DOHH2 (cell line): ENCODE results near the gene GALNT18.

ENCODE experiments used
- H3F3A ChIP-seq: fragments of 200-600 bp; sonication (generic), shearing (Covaris generic); 2 replicates; pipeline ENCODE4 v1.6.0; 2016; ENCODE audit warnings: antibody characterized with exemption, mild to moderate bottlenecking; ENCODE audit not compliant: control insufficient read depth, insufficient read depth
- H3K27ac ChIP-seq: fragments of 200-600 bp; sonication (generic); 2 replicates; pipeline ENCODE4 v1.5.1; 2014; ENCODE audit warnings: low read depth, mild to moderate bottlenecking, low read length, moderate library complexity
- H3K27me3 ChIP-seq: fragments of 200-600 bp; sonication (generic); 2 replicates; pipeline ENCODE4 v1.6.1; 2014; ENCODE audit warnings: mild to moderate bottlenecking, low read length, mixed read lengths; ENCODE audit not compliant: control insufficient read depth
- H3K36me3 ChIP-seq: fragments of 200-600 bp; sonication (generic); 2 replicates; pipeline ENCODE4 v1.6.1; 2014; ENCODE audit warnings: mild to moderate bottlenecking, low read length, moderate library complexity, mixed read lengths; ENCODE audit not compliant: control insufficient read depth
- H3K4me1 ChIP-seq: fragments of 200-600 bp; sonication (generic); 2 replicates; pipeline ENCODE4 v1.6.1; 2014; ENCODE audit warnings: mild to moderate bottlenecking, low read length, mixed read lengths; ENCODE audit not compliant: control insufficient read depth
- H3K4me2 ChIP-seq: fragments of 200-600 bp; sonication (generic); 2 replicates; pipeline ENCODE4 v1.6.0; 2014; ENCODE audit warnings: mild to moderate bottlenecking, low read length, moderate library complexity
- H3K4me3 ChIP-seq: fragments of 200-600 bp; sonication (generic); 2 replicates; pipeline ENCODE4 v1.5.1; 2014; ENCODE audit warnings: mild to moderate bottlenecking, low read length, mixed read lengths
- H3K79me2 ChIP-seq: fragments of 200-600 bp; sonication (generic); 2 replicates; pipeline ENCODE4 v1.6.1; 2014; ENCODE audit warnings: mild to moderate bottlenecking, low read length, mixed read lengths; ENCODE audit not compliant: control insufficient read depth
- H3K9me2 ChIP-seq: fragments of 200-600 bp; sonication (generic); replicated peaks from 2 replicates; pipeline ENCODE4 v1.6.1; 2014; ENCODE audit warnings: mild to moderate bottlenecking, low read length, mixed read lengths; ENCODE audit not compliant: control insufficient read depth
- H3K9me3 ChIP-seq: fragments of 200-600 bp; sonication (generic); 2 replicates; pipeline ENCODE4 v1.6.1; 2014; ENCODE audit warnings: antibody characterized with exemption, low read length, mixed read lengths; ENCODE audit not compliant: control insufficient read depth, insufficient read depth
- H4K20me1 ChIP-seq: fragments of 200-600 bp; sonication (generic); 2 replicates; pipeline ENCODE4 v1.6.0; 2014; ENCODE audit warnings: low read depth, mild to moderate bottlenecking, antibody characterized with exemption, low read length, moderate library complexity; ENCODE audit not compliant: control insufficient read depth, insufficient read depth
- EZH2phosphoT487 ChIP-seq: fragments of 200-600 bp; sonication (generic); IDR thresholded peaks from 2 replicates; pipeline ENCODE4 v1.6.1; 2017; ENCODE audit warnings: borderline replicate concordance, mild to moderate bottlenecking, antibody characterized with exemption, low read length, moderate library complexity, mixed read lengths
- TF ChIP-seq, protein P1 (sequence below): fragments of 200-600 bp; sonication (generic); IDR thresholded peaks from one replicate; pipeline ENCODE4 v1.5.1; 2014; ENCODE audit warnings: antibody characterized with exemption, mild to moderate bottlenecking, low read depth, low read length; ENCODE audit not compliant: poor library complexity, severe bottlenecking

GALNT18 gene

GRCh38 chr11:11345099-11345498 is 276.7 kb downstream of the GALNT18 start:
- Histone ChIP-seq H3F3A (no peaks in the 10 kb centered on the region), H3K9me3 (no peaks in the 10 kb centered on the region), H3K36me3 (no peaks in the 10 kb centered on the region), H3K4me1 (no peaks in the 10 kb centered on the region), H4K20me1 (no peaks in the 10 kb centered on the region), H3K27me3 (peaks cover 2% of the 10 kb centered on the region; the same call in 1 of the 2 replicates), H3K27ac (no peak overlapping the region), H3K79me2 (no peaks in the 10 kb centered on the region), H3K4me2 (no peak overlapping the region), H3K4me3 (no peak overlapping the region), H3K9me2 (no peaks in the 10 kb centered on the region)
- TF ChIP-seq EZH2phosphoT487, result no peak
- TF ChIP-seq, protein P1, sequence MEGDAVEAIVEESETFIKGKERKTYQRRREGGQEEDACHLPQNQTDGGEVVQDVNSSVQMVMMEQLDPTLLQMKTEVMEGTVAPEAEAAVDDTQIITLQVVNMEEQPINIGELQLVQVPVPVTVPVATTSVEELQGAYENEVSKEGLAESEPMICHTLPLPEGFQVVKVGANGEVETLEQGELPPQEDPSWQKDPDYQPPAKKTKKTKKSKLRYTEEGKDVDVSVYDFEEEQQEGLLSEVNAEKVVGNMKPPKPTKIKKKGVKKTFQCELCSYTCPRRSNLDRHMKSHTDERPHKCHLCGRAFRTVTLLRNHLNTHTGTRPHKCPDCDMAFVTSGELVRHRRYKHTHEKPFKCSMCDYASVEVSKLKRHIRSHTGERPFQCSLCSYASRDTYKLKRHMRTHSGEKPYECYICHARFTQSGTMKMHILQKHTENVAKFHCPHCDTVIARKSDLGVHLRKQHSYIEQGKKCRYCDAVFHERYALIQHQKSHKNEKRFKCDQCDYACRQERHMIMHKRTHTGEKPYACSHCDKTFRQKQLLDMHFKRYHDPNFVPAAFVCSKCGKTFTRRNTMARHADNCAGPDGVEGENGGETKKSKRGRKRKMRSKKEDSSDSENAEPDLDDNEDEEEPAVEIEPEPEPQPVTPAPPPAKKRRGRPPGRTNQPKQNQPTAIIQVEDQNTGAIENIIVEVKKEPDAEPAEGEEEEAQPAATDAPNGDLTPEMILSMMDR, result no peak

DNA sequence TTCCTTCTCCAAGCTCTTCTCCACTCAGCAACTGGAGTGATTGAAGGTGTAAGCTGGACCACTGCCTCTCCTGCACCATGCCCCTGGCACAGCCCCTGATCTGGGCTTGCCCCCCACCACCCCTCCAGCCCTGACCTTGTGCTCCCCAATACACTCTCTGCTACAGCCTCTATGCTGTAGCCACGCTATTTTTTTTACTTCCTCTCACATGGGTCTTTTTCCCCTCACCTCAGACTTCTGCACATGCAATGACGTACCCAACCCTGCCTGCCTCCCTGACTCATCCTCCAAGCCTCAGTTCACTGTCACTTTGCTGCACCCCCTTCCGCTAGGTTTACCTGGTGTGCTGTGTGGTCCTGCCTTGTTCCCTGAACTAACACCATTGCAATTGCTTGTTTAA is 277.8 kb downstream of the GALNT18 start:
- Histone ChIP-seq H3F3A (no peaks in the 10 kb centered on the region), H3K36me3 (no peaks in the 10 kb centered on the region), H3K27ac (no peak overlapping the region), H3K4me3 (no peak overlapping the region), H3K27me3 (peaks cover 5% of the 10 kb centered on the region; the same call in 1 of the 2 replicates), H3K9me3 (no peaks in the 10 kb centered on the region), H4K20me1 (no peaks in the 10 kb centered on the region), H3K9me2 (no peaks in the 10 kb centered on the region), H3K4me1 (no peaks in the 10 kb centered on the region), H3K79me2 (no peaks in the 10 kb centered on the region), H3K4me2 (no peak overlapping the region)
- no peak for TF ChIP-seq EZH2phosphoT487
- TF ChIP-seq, protein P1, result no peak

DNA sequence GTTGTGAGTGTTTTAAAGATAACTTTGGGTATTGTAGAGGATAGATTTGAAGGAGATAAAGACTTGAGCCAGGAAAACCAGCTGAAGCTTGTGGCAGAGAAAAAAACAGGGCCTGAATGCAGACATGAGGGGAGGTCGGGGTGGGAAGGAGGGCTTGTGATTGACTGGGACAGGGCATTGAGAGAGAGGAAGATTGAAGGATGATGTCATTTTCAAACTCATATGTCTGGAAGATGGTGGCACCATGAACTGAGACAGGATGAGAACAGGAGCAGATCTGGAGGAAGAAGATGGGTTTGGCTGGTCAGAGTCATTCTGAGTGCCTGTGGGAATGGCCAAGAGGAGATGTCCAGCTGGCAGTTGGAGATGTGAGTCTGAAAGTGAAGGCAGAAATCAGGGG is 283.5 kb downstream of the GALNT18 start:
- H3K36me3 ChIP-seq, result no peaks in the 10 kb centered on the region
- H3K4me3 ChIP-seq, result no peak overlapping the region
- H3K9me2 ChIP-seq, result no peaks in the 10 kb centered on the region
- no peak overlapping the region for H3K27ac ChIP-seq
- TF ChIP-seq, protein P1, result no peak
- TF ChIP-seq EZH2phosphoT487, result no peak
- peaks cover 15% of the 10 kb centered on the region for H3K27me3 ChIP-seq
- H4K20me1 ChIP-seq, result no peaks in the 10 kb centered on the region
- H3F3A ChIP-seq, result no peaks in the 10 kb centered on the region
- no peaks in the 10 kb centered on the region for H3K79me2 ChIP-seq
- H3K9me3 ChIP-seq, result no peaks in the 10 kb centered on the region
- no peaks in the 10 kb centered on the region for H3K4me1 ChIP-seq
- H3K4me2 ChIP-seq, result no peak overlapping the region

DNA sequence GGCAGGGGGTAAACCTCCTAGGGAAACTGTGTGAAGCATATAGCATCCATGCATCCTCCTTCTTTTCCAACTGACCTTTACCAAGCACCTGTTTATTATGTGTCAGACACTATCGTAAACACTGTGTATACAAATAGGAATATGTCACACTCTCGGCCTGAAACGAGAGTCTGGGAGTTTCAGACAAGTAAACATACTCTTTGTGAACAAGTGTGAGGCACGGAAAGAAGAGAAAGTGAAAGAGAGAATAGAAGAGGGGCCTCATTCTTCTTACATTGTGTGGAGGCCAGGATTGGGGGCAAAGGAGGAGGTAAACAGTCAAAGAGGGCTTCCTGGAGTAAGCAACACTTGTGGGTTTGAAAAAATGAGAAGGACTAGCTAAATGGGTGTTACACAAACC is 285.1 kb downstream of the GALNT18 start:
- Histone ChIP-seq H3K4me1 (no peaks in the 10 kb centered on the region), H3K27ac (no peak overlapping the region), H3K27me3 (peaks cover 15% of the 10 kb centered on the region), H3K9me2 (no peaks in the 10 kb centered on the region), H3F3A (no peaks in the 10 kb centered on the region), H3K36me3 (no peaks in the 10 kb centered on the region), H3K79me2 (no peaks in the 10 kb centered on the region), H3K4me2 (no peak overlapping the region), H4K20me1 (no peaks in the 10 kb centered on the region), H3K9me3 (no peaks in the 10 kb centered on the region), H3K4me3 (no peak overlapping the region)
- TF ChIP-seq, protein P1, result no peak
- TF ChIP-seq EZH2phosphoT487, result no peak
